Myocyte (in vitro differentiated cells): ENCODE results near the gene DPEP2NB. TPM values are rescaled to one million over a fixed set of nuclear protein-coding genes. Genes with fewer than 3 reads are reported as not detected.
"Not testable (repeated sequence)": the region's sequence is repeated elsewhere in the genome, so short reads cannot be mapped to it uniquely, and the experiment has no call there.

ENCODE experiments used
- DNase-seq: peaks from one replicate; pipeline ENCODE4 v3.0.0-alpha.2; 2012; ENCODE audit warnings: low read depth
- total RNA-seq: library from RNA; depleted of rRNA; stranded (reverse); fragments of >200 nt; gene quantifications from 2 replicates; pipeline ENCODE4 v1.2.3, GENCODE V29; 2014

Gene DPEP2NB
- total RNA-seq, 1 donor from 2014 or later, result not detected

GRCh38 chr16:67987460-67988160, 28.1 kb downstream of the DPEP2NB start:
- peak; percentile 70 for DNase-seq

DNA sequence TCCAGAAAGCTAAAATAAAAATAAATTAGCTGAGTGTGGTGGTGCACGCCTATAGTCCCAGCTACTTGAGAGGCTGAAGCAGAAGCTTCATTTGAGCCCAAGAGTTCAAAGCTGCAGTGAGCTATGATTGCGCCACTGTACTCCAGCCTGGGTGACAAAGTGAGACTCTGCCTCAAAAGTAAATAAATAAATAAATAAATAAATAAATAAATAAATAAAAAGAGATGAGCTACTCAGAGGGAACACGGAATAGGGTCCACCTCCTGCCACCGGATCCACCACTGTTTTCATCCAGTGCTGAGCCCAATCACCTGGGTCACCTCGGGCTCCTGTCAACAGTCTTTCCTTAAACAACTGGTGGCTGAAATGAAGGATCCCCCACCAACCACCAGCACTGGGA, 28.8 kb downstream of the DPEP2NB start:
- no peak for DNase-seq

- DNase-seq, result no peak
Observed at GRCh38 chr16:67982011-67982696, 33.6 kb downstream of the DPEP2NB start.

DNA sequence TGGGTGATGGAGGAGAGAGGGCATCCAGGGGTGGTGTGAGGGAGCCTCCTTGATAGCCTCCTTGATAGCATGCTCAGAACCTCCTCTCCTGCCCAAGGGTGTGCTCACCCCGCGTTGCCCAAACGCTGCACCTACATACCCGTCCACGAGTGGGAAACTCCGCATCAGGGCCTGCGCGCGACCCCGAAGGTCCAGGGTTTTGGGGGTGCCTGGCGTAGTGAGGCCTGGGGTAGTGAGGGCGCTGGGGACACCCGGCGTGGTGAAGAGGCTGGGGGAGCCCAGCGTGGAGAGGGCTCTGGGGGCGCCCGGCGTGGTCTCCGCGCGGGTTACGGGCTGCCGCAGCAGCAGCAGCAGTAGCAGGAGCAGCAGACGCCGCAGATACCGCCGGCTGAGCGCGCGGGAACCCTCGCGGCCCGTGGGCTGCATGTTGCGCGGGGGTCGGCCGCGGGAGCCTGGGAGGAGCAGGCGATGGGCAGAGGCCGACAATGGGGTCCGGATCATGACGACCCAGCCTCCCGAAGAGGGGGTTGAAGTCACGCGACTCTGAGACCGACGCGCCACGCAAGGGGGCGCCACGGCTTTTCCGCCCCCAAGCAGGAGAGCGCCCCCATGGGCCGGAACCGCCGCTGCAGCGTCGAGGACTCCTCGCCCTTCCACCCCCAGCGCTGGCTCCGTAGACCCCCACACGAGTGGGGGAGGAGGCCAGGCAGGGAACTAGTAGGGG, 35.6 kb downstream of the DPEP2NB start, which contains the start of gene DPEP3:
Gene DPEP3, minus strand, starts transcription at position 545 of the 724 bp plus-strand sequence. Its CDS starts 119 bp downstream, at position 426.
- no peak for DNase-seq

DNA sequence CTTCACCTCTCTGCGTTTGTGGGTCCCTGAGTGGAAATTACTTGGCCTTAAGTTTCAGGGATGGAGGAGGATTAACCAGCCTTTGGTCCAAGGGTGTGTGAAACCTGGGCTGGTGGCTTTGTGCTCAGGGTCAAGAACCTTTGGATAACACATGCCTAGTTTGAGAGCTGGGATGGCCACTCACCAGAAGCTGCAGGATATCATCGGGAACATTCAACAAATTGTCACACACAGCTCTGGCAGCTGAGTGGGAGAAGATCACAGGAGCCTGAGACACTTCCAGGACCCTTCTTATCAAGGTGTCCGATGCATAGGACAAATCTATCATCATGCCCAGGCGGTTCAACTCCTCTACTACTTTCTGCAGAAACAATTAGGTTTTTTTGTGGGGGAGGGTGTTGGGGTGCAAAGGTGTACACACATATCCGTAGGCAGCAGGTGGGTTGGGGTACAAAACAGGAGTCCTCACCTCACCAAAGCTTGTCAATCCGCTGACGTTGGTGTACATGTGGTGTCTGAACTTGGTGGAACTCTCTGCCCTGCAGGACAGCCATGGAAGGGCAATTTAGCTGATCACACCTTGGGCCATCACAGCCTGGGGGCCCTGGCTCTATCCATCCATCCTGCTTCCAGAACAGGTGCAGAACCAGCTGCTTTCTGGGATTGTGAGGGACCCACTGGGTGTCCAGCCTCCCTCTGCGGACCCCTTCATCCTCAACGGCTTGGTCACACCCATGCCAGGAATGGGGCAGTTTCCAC, 38.1 kb downstream of the DPEP2NB start:
- no peak for DNase-seq

DNA sequence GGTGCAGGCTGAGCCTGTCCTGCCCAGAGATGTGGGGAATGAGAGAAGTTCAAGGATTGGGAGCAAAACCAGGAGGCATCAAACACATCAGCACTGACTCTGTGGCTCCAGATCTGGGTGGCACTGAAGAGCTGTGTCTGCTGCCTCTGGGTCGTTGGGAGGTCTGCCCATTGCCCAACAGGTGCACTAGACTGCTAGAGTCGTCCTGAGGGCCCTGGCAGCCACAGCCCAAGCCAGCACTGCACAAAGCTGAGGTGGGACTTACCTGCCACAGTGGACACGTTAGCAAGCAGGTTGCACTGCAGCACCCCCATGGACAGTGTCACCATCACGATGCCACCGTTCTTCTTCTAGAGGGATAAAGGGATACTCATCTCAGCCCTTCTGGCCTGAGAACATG, 38.7 kb downstream of the DPEP2NB start:
- DNase-seq, result no peak

DNA sequence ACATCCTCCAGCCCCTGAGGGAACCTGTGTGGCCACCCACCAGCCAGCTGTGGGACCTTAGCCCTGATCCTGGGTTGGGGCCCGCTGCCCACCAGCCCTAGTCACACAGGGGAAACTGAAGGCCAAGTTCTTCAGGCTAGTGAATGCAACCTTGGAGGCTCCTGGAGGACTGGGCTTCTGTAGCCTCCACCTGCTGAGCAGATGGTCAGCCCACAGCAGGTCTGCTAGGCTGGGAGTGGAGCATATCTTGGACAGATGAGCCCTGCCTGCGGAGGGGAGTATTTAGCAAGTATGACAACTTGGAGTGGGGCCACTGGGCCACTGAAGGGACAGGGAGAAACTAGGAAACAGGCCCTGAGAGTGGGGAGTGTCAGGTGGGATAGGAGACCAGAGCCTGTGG, 39.5 kb downstream of the DPEP2NB start:
- DNase-seq, result no peak

- no peak for DNase-seq
Observed at GRCh38 chr16:67975321-67976105, 40.2 kb downstream of the DPEP2NB start.

DNA sequence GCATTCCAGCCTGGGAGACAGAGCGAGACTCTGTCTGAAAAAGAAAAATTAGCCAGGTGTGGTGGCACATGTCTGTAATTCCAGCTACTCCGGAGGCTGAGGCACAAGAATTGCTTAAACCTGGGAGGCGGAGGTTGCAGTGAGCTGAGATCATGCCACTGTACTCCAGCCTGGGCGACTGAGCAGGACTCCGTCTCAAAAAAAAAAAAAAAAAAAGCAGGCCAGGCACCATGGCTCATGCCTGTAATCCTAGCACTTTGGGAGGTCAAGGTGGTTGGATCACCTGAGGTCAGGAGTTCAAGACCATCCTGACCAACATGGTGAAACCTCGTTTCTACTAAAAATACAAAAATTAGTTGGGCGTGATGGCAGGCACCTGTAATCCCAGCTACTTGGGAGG, 43.4 kb downstream of the DPEP2NB start:
- not testable (repeated sequence) for DNase-seq

DNA sequence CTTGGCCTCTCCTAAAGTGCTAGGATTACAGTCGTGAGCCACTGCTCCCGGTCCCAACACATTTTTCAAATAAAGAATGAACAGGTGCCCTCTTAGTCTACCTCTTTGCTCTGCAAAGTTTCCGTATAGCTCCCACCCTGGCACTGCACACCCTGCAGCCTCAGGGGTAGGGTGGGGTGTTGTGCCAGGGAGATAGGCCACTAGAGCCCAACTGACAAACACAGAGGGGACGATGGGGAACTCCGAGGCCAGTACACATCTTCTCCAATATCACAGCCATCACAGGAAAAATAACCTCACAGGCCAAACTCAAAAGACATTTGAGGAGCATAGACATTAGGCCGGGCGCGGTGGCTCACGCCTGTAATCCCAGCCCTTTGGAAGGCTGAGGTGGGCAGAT, 44.6 kb downstream of the DPEP2NB start:
- DNase-seq, result no peak

DNA sequence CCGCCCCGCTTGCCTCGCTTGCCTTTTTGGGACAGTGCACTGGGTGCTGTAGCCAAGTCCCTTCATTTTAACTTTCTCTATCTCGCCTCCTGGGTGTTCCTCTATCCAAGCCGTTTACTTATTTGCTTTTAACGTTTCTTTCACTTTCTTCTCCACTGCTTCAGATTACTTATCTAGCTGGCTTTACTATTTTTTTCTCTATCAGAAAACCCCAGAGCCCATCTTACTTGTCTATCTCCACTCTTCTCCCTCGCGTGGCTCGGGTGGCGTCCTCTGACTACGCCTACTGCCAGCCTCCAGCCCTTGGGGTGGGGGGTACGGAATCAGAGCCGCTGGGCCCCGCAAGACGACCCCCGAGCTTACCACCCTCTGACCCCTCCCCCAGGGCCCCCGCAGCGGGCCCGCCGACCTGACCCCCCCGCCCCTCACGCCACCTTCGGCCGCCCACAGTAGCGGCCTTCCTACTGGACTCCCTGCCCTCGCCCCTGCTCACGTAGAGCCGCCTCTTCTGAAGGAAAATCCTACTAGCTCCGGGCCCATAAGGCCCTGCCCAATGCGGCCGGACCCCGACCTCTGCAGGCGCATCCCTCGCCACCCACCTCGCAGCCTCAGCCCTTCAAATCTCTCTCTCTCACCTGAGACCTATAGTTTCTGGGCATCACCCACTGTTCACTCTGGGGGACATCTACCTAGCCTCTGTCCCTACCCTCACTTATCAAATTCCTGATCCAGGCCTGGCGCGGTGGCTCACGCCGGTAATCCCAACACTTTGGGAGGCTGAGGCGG, 46.3 kb downstream of the DPEP2NB start:
- DNase-seq, result no peak

DNA sequence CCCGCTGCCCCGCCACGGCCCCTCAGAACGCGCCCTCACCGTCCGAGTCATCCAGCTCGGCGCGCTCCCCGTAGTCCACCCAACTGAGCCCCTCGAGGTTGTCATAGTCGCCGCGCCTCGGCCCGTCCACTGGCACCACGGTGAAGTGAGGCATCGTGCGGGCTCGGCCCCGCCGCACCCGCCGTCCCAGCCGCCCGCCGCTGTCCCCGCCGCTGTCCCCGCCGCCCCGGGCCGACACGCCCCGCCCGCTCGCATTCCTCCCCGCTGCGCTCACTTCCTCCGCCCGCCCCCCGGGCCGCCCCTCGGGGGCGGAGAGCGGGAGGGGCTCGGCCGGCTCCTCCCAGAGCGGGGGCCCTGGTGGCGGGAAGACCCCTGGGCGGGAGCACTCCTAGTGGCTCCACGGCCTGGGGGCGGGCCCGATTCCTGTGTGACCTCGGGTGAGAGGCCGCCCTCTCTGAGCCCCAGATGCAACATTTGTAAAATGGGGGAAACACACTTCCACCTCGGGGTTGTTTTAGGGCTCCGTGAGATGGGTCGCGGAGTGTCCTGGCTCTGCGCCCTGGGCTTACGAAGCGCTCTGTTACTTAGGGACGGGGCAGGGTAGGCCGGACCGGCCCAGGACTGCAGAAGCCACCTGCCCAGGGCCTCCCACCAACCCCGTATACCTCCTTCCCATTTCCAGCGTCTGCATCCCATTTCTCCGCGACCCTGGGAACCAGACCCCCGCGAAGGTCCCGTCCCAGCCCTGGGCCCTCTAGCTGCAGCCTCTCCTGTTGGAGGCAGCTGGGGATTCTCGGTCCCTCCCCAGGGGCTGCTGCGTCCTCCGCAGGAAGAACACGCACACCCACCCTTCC, 47.1 kb downstream of the DPEP2NB start, which contains the start of gene SLC12A4:
Gene SLC12A4, minus strand, starts transcription at position 238 of the 854 bp plus-strand sequence. Its CDS starts 84 bp downstream, at position 154.
- peak; percentile 86 for DNase-seq

- peak; percentile 49 for DNase-seq
Observed at GRCh38 chr16:67967958-67968399, 47.7 kb downstream of the DPEP2NB start.

DNA sequence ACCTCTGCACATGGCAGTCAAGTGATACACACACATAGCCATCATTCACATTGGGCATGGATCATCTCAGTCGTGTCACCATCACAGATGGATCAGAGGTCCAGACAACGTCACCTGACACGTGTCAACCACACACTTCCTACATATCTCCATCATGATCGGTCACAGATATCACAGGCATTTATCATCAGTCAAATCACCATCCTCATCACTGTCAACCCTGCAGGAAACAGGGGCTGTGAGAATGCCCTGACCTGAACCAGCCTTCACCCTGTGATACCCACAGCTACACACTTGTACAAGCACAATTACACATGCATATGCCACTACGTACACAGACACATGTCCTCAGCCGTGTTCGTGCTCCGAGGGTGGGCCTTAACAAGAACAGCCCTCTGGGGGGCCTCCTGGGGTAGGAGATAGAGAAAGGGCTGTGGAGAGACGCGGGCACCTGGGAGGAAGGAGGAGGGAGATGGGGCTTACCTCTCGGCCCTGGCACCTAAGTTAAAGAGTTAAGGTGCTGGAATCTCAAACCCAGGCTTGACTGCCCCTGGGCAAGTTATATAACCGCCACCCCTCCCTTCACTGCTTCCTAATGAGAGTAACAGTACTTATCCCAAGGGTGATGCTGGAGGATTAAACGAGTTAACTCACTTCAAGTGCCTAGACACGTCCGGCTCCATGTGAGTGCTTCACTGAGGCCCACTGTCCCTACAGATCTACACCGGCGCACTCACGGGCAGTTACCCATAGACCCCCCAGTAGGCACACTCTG, 48.3 kb downstream of the DPEP2NB start:
- no peak for DNase-seq

GRCh38 chr16:67966549-67967182, 49.0 kb downstream of the DPEP2NB start:
- peak; percentile 75 for DNase-seq

- DNase-seq, result peak; percentile 58
Observed at GRCh38 chr16:67965668-67966548, 49.8 kb downstream of the DPEP2NB start.
